Measurements from ENCODE around the gene CYTH3. TPM values are rescaled to one million over a fixed set of nuclear protein-coding genes. Genes with fewer than 3 reads are reported as not detected.
"Not testable (repeated sequence)": the region's sequence is repeated elsewhere in the genome, so short reads cannot be mapped to it uniquely, and the experiment has no call there.

The CYTH3 gene
- total RNA-seq, 1 donor from 2014 or later, result 27.5 TPM

- H3K4me3 ChIP-seq, result no peak overlapping the region
- ATAC-seq (no peak), DNase-seq (no peak)
- intact Hi-C loops (cut with DNase I), result no loop called here
- H3K36me3 ChIP-seq, result peaks cover 93% of the 10 kb centered on the region
- H3K4me1 ChIP-seq, result no peaks in the 10 kb centered on the region
- H3K27ac ChIP-seq, result no peak overlapping the region
- H3K9me3 ChIP-seq, result no peaks in the 10 kb centered on the region
- TF ChIP-seq CTCF (IDR thresholded peaks at IDR 0.05), result no peak
- no peaks in the 10 kb centered on the region for H3K27me3 ChIP-seq
Measured at GRCh38 chr7:6151994-6152735, 120.3 kb downstream of the CYTH3 start.

DNA sequence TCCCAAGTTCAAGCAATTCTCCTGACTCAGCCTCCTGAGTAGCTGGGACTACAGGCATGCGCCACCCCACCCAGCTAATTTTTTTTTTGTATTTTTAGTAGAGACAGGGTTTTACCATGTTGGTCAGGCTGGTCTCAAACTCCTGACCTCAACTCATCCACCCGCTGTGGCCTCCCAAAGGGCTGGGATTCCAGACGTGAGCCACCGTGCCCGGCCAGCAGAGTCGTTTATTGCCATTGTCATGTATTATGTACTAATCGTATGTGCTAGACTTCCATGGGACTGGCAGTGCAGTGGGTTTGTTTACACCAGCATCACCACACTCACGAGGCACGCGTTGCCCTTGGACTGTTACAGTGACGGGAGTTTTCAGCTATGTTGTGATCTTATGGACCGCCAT is 120.9 kb downstream of the CYTH3 start:
- H3K4me3 ChIP-seq; H3K9me3 ChIP-seq; H3K27ac ChIP-seq; ATAC-seq; H3K27me3 ChIP-seq; H3K4me1 ChIP-seq; DNase-seq; intact Hi-C loops (cut with DNase I): not testable (repeated sequence)
- H3K36me3 ChIP-seq, result peaks cover 93% of the 10 kb centered on the region

DNA sequence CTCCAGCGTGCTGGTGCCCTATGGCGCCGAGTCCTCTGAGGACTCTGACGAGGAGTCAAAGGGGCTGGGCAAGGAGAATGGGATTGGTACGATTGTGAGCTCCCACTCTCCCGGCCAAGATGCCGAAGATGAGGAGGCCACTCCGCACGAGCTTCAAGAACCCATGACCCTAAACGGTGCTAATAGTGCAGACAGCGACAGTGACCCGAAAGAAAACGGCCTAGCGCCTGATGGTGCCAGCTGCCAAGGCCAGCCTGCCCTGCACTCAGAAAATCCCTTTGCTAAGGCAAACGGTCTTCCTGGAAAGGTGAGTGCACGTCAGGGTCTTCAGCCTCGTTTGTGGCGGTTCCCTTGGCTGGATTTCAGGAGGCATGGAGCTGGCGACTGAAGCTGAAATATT is 122.4 kb downstream of the CYTH3 start:
- no peak overlapping the region for H3K4me3 ChIP-seq
- H3K27ac ChIP-seq, result no peak overlapping the region
- intact Hi-C loops (cut with DNase I), result no loop called here
- H3K36me3 ChIP-seq, result peaks cover 94% of the 10 kb centered on the region
- no peaks in the 10 kb centered on the region for H3K9me3 ChIP-seq
- no peak for ATAC-seq
- TF ChIP-seq CTCF (IDR thresholded peaks at IDR 0.05), result no peak
- H3K27me3 ChIP-seq, result no peaks in the 10 kb centered on the region
- no peak for DNase-seq
- no peaks in the 10 kb centered on the region for H3K4me1 ChIP-seq

GRCh38 chr7:6148724-6149360 is 123.6 kb downstream of the CYTH3 start:
- H3K4me1 ChIP-seq, result no peaks in the 10 kb centered on the region
- intact Hi-C loops (cut with DNase I), result no loop called here
- H3K27me3 ChIP-seq, result no peaks in the 10 kb centered on the region
- H3K27ac ChIP-seq, result no peak overlapping the region
- ATAC-seq (no peak), DNase-seq (no peak)
- no peaks in the 10 kb centered on the region for H3K9me3 ChIP-seq
- peaks cover 94% of the 10 kb centered on the region for H3K36me3 ChIP-seq
- TF ChIP-seq CTCF (IDR thresholded peaks at IDR 0.05), result no peak
- no peak overlapping the region for H3K4me3 ChIP-seq

DNA sequence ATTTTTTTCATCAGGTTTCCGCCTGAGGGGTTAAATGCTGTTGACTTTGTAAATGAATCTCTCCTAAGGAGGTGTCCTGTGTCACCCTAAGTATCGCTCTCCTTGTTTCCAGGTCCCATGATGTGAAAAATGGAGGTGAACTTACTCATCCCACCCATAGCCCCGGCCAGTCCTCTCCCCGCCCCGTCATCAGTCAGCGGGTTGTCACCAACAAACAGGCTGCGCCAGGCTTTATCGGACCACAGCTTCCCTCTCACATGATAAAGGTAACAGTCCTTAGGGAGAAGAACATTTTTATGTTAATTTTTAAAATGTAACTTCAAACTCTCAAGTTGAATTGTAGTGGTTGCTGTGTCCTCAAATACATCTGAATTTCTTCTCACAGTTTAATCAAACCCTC is 124.8 kb downstream of the CYTH3 start:
- DNase-seq, result no peak
- intact Hi-C loops (cut with DNase I), result no loop called here
- H3K36me3 ChIP-seq, result peaks cover 94% of the 10 kb centered on the region

More for the DNA sequence above, 124.8 kb downstream of the CYTH3 start:
- no peak for TF ChIP-seq CTCF (IDR thresholded peaks at IDR 0.05)
- no peaks in the 10 kb centered on the region for H3K9me3 ChIP-seq
- H3K27me3 ChIP-seq, result no peaks in the 10 kb centered on the region
- H3K4me1 ChIP-seq, result no peaks in the 10 kb centered on the region
- no peak overlapping the region for H3K4me3 ChIP-seq
- ATAC-seq, result no peak
- no peak overlapping the region for H3K27ac ChIP-seq

All from upper lobe of right lung (tissue), 1 donor.